H9 (cell line): ENCODE data around the gene ERC2. TPM values are rescaled to one million over a fixed set of nuclear protein-coding genes. Genes with fewer than 3 reads are reported as not detected.

Experiments
- DNase-seq: peaks from one replicate; pipeline ENCODE4 v3.0.0-alpha.2; 2017
- H2AFZ ChIP-seq: one replicate; pipeline ENCODE4 v1.6.1; 2013; ENCODE audit warnings: mild to moderate bottlenecking, low read length, control low read depth, moderate library complexity
- H2AK5ac ChIP-seq: 2 replicates; pipeline ENCODE4 v1.6.1; 2013; ENCODE audit warnings: low read length, control low read depth, mixed read lengths; ENCODE audit not compliant: insufficient read length
- H2BK120ac ChIP-seq: one replicate; pipeline ENCODE4 v1.6.1; 2013; ENCODE audit warnings: low read depth, mild to moderate bottlenecking, low read length, control low read depth, inconsistent platforms; ENCODE audit not compliant: poor library complexity, severe bottlenecking
- H2BK12ac ChIP-seq: 2 replicates; pipeline ENCODE4 v1.6.1; 2013; ENCODE audit warnings: low read length, control low read depth, mixed read lengths, low read depth; ENCODE audit not compliant: insufficient read length
- H2BK15ac ChIP-seq: 2 replicates; pipeline ENCODE4 v1.6.1; 2013; ENCODE audit warnings: low read depth, low read length, control low read depth
- H2BK20ac ChIP-seq: one replicate; pipeline ENCODE4 v1.6.1; 2013; ENCODE audit warnings: low read depth, mild to moderate bottlenecking, low read length, control low read depth, inconsistent platforms; ENCODE audit not compliant: poor library complexity, severe bottlenecking
- H2BK5ac ChIP-seq: 2 replicates; pipeline ENCODE4 v1.6.1; 2013; ENCODE audit warnings: low read length, control low read depth, mixed read lengths; ENCODE audit not compliant: insufficient read length
- H3K14ac ChIP-seq: 2 replicates; pipeline ENCODE4 v1.6.1; 2013; ENCODE audit warnings: low read length, control low read depth; ENCODE audit not compliant: insufficient read depth
- H3K18ac ChIP-seq: 2 replicates; pipeline ENCODE4 v1.6.1; 2013; ENCODE audit warnings: low read depth, mild to moderate bottlenecking, mixed read lengths, low read length, control low read depth; ENCODE audit not compliant: insufficient read length
- H3K23ac ChIP-seq: 2 replicates; pipeline ENCODE4 v1.6.1; 2013; ENCODE audit warnings: low read length, control low read depth, mixed read lengths, low read depth; ENCODE audit not compliant: insufficient read length
- H3K23me2 ChIP-seq: 2 replicates; pipeline ENCODE4 v1.6.1; 2013; ENCODE audit warnings: low read depth, mild to moderate bottlenecking, mixed read lengths, low read length, control low read depth; ENCODE audit not compliant: insufficient read length, poor library complexity, severe bottlenecking
- H3K27ac ChIP-seq: 2 replicates; pipeline ENCODE4 v1.5.1; 2013; ENCODE audit warnings: low read length, control low read depth, mixed read lengths, low read depth; ENCODE audit not compliant: insufficient read length
- H3K27me3 ChIP-seq: 2 replicates; pipeline ENCODE4 v1.6.1; 2013; ENCODE audit warnings: low read length, control low read depth, inconsistent platforms; ENCODE audit not compliant: insufficient read depth
- H3K4ac ChIP-seq: 2 replicates; pipeline ENCODE4 v1.6.1; 2013; ENCODE audit warnings: low read depth, mild to moderate bottlenecking, control low read depth, inconsistent platforms, low read length, moderate library complexity
- H3K4me1 ChIP-seq: 2 replicates; pipeline ENCODE4 v1.6.1; 2013; ENCODE audit warnings: low read length, control low read depth, inconsistent platforms; ENCODE audit not compliant: insufficient read depth
- H3K4me2 ChIP-seq: 2 replicates; pipeline ENCODE4 v1.6.1; 2013; ENCODE audit warnings: low read length, control low read depth, mixed read lengths; ENCODE audit not compliant: insufficient read length, insufficient read depth
- H3K56ac ChIP-seq: 2 replicates; pipeline ENCODE4 v1.6.1; 2013; ENCODE audit warnings: low read depth, mild to moderate bottlenecking, mixed read lengths, low read length, control low read depth; ENCODE audit not compliant: insufficient read length
- H3K79me1 ChIP-seq: 2 replicates; pipeline ENCODE4 v1.6.1; 2013; ENCODE audit warnings: low read depth, mild to moderate bottlenecking, moderate library complexity, low read length, control low read depth, inconsistent platforms; ENCODE audit not compliant: insufficient read depth, poor library complexity, severe bottlenecking
- H3K79me2 ChIP-seq: 2 replicates; pipeline ENCODE4 v1.6.1; 2013; ENCODE audit warnings: low read length, control low read depth, inconsistent platforms; ENCODE audit not compliant: insufficient read depth
- H3K9ac ChIP-seq: 2 replicates; pipeline ENCODE4 v1.6.1; 2013; ENCODE audit warnings: low read length, control low read depth, mixed read lengths; ENCODE audit not compliant: insufficient read length; ENCODE audit errors: extremely low read depth
- H3K9me3 ChIP-seq: one replicate; pipeline ENCODE4 v1.6.1; 2013; ENCODE audit warnings: low read depth, low read length, inconsistent platforms; ENCODE audit not compliant: control insufficient read depth
- H3T11ph ChIP-seq: one replicate; pipeline ENCODE4 v1.6.1; 2013; ENCODE audit warnings: mild to moderate bottlenecking, low read length, control low read depth, inconsistent platforms
- H4K20me1 ChIP-seq: one replicate; pipeline ENCODE4 v1.6.1; 2013; ENCODE audit not compliant: control insufficient read depth, insufficient read length, insufficient read depth
- H4K5ac ChIP-seq: 2 replicates; pipeline ENCODE4 v1.6.1; 2013; ENCODE audit warnings: low read depth, mild to moderate bottlenecking, mixed read lengths, low read length, control low read depth; ENCODE audit not compliant: insufficient read length
- H4K8ac ChIP-seq: replicated peaks from 2 replicates; pipeline ENCODE4 v1.6.1; 2013; ENCODE audit warnings: low read length, control low read depth, mixed read lengths, low read depth; ENCODE audit not compliant: insufficient read length
- H4K91ac ChIP-seq: 2 replicates; pipeline ENCODE4 v1.6.1; 2013; ENCODE audit warnings: low read depth, mild to moderate bottlenecking, moderate library complexity, mixed read lengths, low read length, control low read depth; ENCODE audit not compliant: insufficient read length
- H3K27ac Mint-ChIP-seq, 3 experiments: 2 replicates in 2 of 3; 3 replicates in 1 of 3; pipeline ENCODE4 v1.8.0; 2020 to 2021; ENCODE audit warnings: mixed read lengths in 3 of 3, mild to moderate bottlenecking in 1 of 3, moderate library complexity in 1 of 3
- H3K27me3 Mint-ChIP-seq: 2 replicates; pipeline ENCODE4 v1.8.0; 2021; ENCODE audit warnings: low read depth, mild to moderate bottlenecking, moderate library complexity, mixed read lengths
- H3K36me3 Mint-ChIP-seq, 3 experiments: 2 replicates in 2 of 3; 3 replicates in 1 of 3; pipeline ENCODE4 v1.8.0; 2020 to 2021; ENCODE audit warnings: low read depth in 3 of 3, mixed read lengths in 3 of 3; ENCODE audit not compliant: insufficient read depth in 1 of 3
- H3K4me1 Mint-ChIP-seq, 2 experiments: 2 replicates each; pipeline ENCODE4 v1.8.0; 2020; ENCODE audit warnings: mixed read lengths in 2 of 2
- H3K4me3 Mint-ChIP-seq, 2 experiments: 2 replicates in 1 of 2; 3 replicates in 1 of 2; pipeline ENCODE4 v1.8.0; 2020 to 2021; ENCODE audit warnings: mild to moderate bottlenecking in 2 of 2, mixed read lengths in 2 of 2, moderate library complexity in 1 of 2
- H3K9me3 Mint-ChIP-seq, 2 experiments: 2 replicates in 1 of 2; 3 replicates in 1 of 2; pipeline ENCODE4 v1.8.0; 2020; ENCODE audit warnings: mild to moderate bottlenecking in 2 of 2, mixed read lengths in 2 of 2, moderate library complexity in 1 of 2
- CTCF ChIP-seq: fragments of 200-600 bp; sonication (generic); conservative IDR thresholded peaks from 3 replicates; pipeline ENCODE4 v1.8.0; 2021; ENCODE audit warnings: antibody characterized with exemption, mild to moderate bottlenecking
- WGBS: extraction: QIAGEN DNeasy Blood & Tissue Kit; methylation state at CpG from one replicate; pipeline ENCODE4 v1.1.7; 2013; ENCODE audit warnings: missing lambda C conversion rate, low lambda C conversion rate, mixed read lengths; ENCODE audit not compliant: insufficient read length; ENCODE audit errors: extremely low coverage; 5-methylcytosine and 5-hydroxymethylcytosine counted together
- total RNA-seq: library from RNA; stranded (reverse); gene quantifications from 2 replicates; pipeline ENCODE4 v1.2.1, GENCODE V29; 2021

ERC2 gene
- total RNA-seq, 1 experiment from 2014 or later = 15.4 TPM

DNA sequence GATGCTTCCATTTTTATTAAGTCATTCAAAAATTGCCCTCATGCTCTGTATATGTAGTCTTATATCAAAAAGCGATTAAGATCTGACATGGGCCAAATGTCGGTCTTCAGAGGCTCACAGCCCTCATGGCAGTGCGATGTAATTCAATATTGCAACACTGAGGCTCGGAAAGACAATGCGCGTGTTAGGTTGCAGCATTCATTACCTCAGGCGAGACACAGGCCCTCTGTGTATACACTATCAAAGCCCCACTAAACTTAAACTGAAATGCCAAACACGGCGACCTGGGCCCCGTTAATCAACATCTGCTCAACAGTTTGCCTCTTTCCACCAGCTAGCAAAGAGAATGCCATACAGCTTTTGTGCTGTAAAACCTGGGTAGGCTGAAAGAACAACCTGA lies 413.4 kb downstream of the ERC2 start:
- Histone ChIP-seq H4K91ac (no peak overlapping the region), H3K14ac (no peak overlapping the region), H3K4me2 (no peak overlapping the region), H2BK20ac (no peak overlapping the region), H3K79me2 (no peaks in the 10 kb centered on the region), H3T11ph (no peak overlapping the region), H3K27me3 (no peaks in the 10 kb centered on the region), H2AFZ (no peak overlapping the region), H2AK5ac (no peak overlapping the region), H4K5ac (no peak overlapping the region), H3K23ac (no peak overlapping the region), H3K27ac (no peak overlapping the region), H2BK15ac (no peak overlapping the region), H4K8ac (no peak overlapping the region), H2BK12ac (no peak overlapping the region), H4K20me1 (no peaks in the 10 kb centered on the region), H3K18ac (no peak overlapping the region), H2BK5ac (no peak overlapping the region), H3K56ac (no peak overlapping the region), H3K4ac (no peak overlapping the region), H2BK120ac (no peak overlapping the region), H3K23me2 (no peaks in the 10 kb centered on the region), H3K9me3 (no peaks in the 10 kb centered on the region), H3K4me1 (peaks cover 13% of the 10 kb centered on the region; the same call in 1 of the 2 replicates), H3K79me1 (no peaks in the 10 kb centered on the region), H3K9ac (no peak overlapping the region)
- Mint-ChIP-seq H3K27ac (peak overlapping the region; percentile 31 to 70 (median 65); a peak in 5 of 7 replicates), H3K4me1 (peaks cover 45 to 53% of the 10 kb centered on the region in 2 experiments), H3K27me3 (no peaks in the 10 kb centered on the region), H3K36me3 (no peaks in the 10 kb centered on the region), H3K4me3 (no peak overlapping the region), H3K9me3 (no peaks in the 10 kb centered on the region)
- TF ChIP-seq CTCF = no peak
- no CpG with 5 or more reads among the region's 10 CpGs for WGBS
- DNase-seq = no peak
